Effector CD4-positive, alpha-beta T cell (primary cell): ENCODE data around the gene TJAP1.
"Not testable (repeated sequence)": the region's sequence is repeated elsewhere in the genome, so short reads cannot be mapped to it uniquely, and the experiment has no call there.

Experiments used
- DNase-seq: peaks from one replicate; pipeline ENCODE4 v3.0.0-alpha.2; 2020

The TJAP1 gene

DNA sequence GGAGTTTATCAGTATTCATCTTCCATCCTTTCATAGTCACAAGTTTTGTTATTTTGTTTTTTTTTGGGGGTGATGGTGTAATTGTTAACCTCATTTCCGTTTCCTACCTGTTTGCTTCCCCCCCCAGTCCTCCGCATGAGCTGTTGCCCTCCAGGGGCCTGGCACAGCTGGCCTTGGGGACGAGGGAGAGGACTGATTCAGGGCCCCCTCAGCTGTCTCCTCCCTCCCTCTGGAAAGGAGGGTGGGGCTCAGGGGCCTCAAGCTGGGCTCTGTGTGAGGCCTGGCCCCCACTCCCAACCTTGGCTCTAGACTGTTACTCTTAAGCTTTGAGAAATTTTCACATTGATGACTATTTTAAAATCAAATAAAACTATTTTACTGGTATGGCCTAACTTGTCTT is 28.8 kb downstream of the TJAP1 start:
- DNase-seq, result no peak

DNA sequence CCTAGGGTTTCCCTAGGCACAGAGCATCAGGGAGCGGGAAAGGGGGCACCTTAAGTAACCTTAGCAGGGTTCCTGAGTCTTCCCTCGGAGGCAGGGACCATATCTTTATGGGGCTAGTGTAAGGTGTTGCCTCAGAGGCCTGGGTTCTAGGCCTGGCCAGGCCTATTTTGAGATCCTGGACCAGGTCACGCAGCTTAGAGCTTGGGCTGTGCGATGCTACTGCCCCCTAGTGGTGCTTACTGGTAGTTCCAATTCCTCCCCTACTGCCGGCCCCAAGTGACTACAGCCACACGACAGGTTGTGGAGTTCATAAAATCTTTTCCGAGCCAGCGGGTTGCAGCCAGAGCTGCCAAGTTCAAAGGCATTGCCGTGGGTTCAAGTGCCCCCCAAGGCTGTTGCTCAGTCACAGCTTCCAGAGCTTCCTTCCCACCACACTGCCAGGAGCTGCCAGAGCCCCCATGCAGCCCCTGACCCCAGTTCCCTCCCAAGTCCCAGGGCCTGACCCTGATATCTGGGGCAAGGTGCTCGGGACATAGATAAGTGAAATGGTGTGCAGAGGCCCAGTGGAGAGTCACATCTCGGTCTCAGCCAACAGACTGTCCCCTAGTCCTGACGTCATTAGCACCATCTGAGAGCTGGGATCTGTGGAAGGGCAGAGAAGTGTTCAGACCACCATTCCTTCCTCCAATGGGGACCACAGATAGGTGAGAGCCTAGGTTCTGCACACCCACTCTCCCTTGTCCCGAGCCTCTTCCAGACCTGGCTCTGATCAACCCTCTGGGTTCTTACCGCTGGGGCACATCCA is 29.5 kb downstream of the TJAP1 start:
- DNase-seq, result peak; percentile 71

DNA sequence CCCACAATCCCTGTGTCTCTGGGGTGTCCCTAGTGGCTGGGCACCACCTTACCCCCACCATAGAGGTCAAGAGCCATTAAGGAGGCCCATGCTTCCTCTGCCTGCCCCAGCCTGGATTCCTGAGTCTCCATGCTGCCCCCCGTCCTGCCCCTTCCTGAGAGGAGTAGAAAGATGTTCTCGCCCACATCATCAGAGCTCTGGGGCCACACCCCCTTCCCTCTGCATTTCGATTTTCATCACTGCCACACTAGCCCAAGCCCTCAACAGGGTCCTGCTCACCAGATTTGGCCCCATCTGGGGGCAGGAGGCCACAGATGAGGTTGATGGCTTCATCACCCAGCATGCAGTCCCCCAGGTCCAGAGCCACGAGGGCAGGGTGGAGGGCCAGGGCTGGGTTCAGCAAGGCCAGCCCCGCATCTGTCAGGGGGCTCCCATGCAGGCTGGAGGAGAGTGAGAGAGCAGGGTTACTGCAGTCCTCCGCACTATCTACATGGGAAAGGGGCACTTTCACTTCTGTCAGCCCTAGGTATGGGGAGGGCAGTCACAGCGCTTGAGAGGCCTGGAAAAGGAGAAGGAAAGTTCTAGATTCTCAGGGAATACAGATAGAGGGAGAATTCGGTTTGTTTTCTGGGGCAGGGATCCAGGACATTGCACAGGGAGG is 31.2 kb downstream of the TJAP1 start:
- DNase-seq, result no peak

DNA sequence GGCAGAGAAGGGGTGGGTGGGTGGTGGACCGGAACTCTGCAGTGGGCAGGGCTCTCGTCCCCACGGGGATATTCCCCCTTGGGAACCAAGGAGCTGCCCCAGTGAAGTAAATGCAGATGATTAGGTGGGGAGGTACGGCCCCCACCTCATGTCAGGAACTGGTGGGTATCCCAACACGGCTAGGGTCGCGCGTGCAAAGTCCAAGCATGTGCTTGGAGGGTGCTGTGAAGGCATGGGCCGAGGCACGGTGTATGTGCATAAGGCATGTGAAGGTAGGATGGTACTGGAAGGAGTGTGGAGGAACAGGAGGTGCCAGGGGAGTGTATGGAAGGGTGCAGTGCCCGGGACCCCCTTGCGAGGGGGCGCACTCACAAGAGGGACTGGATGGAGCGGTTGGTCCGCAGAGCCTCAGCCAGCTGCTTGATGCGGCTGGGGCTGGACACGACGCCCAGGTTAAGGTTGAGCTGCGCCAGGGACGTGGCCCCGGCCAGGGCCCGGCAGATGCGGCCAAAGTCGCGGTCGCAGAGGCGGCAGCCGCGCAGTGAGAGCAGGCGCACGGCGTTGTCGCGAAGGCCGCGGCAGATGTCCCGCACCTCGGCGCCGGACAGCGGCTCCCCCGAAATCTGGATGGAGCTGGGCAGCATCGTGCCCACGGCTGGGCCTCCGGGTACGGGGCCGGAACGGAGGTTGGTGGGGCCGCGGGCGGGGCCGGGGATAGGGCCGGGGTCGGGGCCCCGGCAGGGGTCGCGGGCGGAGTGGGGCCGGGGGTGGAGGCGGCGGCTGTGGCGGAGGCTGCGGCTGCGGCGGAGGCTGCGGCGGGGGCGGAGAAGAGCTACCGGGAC is 32.0 kb downstream of the TJAP1 start:
- DNase-seq, result no peak

DNA sequence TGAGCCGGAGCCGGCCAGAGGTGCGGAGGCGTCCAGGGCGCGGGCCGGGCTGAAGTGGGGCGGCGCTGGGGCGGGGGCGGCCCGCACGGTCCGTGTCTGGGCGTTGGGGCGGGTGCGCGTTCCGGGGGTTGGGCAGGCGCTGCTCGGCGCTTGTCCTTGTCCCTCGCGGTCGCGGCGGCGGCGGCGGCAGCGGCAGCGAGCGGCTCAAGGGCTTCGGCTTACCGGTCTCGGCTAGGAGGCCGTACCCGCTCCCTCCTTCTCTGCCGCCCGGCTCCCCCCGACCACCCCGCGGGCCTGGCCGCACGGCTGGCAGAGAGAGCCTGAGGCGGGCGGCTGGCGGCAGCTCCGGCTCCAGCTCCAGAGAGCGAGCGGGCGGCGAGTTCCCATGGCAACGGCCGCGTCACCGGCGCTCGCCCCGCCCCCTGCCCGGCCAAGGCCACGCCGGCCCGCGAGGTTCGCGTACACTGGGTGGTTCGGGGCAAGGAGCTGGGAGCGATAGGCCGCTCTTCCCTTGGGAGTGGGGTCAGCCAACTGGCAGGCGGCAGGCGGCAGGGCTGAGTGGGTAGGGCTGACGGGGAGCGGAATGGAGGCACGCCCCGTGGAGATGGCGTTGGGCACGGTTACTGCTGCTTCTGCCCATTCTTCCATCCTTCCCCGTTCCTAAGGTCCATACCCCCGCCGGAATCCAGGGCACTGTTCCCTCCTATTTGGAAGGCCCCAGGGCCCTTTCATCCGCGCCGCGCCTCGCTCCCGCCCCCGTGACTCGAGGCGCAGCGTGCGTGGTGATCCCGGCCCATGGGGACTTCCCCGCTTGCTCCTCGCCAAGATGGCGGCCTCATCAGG is 32.8 kb downstream of the TJAP1 start, which contains the start of gene LRRC73:
Gene LRRC73 (minus strand): TSS at position 363 of the 843 bp plus-strand sequence. CDS start 561 bp downstream, outside the sequence.
- DNase-seq, result peak; percentile 71

DNA sequence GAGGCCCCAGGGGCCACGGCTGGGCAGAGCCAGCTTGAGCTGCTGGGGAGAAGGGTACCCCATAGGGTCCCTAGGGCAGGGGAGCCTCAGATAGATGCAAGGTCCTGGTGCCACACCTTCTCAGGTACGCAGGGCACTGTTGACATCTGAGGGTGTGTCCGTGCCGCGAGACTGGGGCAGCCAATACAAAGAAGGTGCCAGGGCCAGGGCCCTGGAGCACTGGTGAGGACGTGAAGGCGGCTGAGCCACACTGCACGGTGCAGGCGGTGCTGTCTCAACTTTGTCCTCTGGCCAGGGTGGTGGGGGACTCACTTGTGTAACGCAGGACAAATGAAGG is 33.4 kb downstream of the TJAP1 start:
- no peak for DNase-seq

DNA sequence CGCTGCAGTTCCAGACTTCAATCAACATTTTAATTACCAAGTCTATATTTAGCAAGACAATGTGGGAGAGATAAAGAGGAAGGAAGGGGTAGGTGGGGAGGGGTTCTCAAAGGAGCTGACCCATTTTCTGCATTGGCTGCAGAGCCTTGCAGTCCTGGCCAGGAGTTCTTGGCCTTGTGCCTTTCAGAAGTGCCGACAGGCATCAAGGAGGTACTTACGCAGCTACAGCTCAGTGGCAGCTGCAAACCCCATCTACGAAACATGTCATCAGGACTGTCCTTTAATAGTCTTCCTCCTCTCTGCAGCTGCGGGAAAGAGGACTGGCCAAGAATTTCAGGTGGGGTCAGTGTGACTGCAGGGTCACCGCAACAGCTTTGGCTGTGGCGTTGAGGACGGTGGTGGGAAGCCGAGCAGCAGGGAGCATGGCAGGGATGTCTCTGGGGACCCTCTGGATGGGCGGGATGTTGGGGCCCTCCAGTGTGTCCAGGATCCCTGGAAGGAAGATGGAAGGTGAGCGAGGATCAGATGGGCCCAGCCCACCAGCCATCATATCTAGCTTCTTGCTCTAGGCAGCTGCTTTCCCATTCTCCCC is 34.5 kb downstream of the TJAP1 start:
- DNase-seq, result no peak

DNA sequence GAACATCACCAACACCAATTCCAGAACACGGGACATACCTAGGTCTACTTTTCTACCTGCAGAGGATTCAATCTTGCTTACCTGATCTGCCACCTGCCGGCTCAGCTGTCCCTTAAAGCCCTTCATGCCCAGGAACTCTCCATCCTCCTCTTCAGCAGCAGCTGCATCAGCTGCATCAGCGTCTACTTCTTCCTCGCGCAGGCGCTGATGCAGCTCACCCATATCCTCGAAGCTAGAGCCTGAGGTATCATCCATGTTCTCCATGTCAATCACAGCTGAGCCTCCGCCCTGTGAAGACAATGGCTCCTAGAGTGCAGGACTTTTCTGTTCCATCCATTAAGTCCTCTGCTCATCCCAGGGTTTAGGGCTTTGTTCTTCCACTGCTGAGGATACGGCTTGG is 38.4 kb downstream of the TJAP1 start:
- no peak for DNase-seq

DNA sequence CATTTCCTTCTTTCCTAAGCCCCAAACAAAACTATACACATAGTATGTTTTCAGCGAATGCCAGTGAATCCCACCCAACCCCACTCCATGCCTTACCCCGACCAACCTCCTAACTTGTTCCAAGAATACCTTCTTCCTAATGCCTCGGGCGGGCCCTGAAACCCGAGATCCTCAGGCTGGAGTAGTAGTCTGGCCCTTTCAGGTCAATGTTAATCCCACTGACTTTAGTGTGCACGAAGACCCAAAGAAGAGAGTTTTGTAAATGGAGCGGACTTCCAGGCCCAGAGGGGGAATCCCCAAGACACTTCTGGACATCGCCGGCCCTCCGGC is 39.0 kb downstream of the TJAP1 start:
- no peak for DNase-seq

DNA sequence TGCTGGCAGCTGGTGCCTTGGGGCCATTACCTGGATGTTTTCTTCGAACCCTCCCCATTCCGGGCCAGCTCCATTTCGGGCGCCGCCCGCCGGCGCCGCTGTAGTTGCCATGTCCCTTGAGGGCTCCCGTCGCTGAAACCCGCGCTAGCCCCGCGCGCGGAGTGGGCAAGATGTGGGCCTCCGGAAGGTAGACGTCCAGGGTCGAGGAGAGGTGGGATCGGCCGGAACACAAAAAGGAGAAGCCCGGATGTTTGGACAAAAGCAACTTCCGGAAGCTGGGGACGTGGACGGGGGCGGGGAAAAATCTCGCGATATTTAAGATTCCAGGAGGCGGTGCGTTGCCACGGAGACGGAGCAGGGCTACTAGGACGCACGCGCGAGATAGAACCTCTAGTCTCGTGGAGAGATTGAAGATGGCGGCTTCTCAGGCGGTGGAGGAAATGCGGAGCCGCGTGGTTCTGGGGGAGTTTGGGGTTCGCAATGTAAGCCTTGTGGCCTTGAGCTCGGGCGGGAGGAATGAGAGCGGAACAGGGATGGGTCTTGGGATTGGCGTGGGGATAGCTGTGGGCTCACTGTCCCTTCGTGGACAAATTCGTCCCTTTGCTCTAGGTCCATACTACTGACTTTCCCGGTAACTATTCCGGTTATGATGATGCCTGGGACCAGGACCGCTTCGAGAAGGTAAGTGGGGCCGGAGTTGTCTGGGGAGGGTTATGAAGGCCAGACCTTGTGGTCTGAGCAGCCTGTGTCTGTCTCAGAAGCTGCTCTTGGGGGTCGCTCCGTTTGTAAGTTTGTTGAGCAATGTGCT is 39.5 kb downstream of the TJAP1 start, which contains the start of the genes POLR1C and YIPF3:
Gene POLR1C (plus strand): TSS at position 393 of the 808 bp plus-strand sequence. CDS start 21 bp downstream, at position 414.
Gene YIPF3 (minus strand): TSS at position 230 of the 808 bp plus-strand sequence. CDS start 119 bp downstream, at position 111.
- peak; percentile 96 for DNase-seq

DNA sequence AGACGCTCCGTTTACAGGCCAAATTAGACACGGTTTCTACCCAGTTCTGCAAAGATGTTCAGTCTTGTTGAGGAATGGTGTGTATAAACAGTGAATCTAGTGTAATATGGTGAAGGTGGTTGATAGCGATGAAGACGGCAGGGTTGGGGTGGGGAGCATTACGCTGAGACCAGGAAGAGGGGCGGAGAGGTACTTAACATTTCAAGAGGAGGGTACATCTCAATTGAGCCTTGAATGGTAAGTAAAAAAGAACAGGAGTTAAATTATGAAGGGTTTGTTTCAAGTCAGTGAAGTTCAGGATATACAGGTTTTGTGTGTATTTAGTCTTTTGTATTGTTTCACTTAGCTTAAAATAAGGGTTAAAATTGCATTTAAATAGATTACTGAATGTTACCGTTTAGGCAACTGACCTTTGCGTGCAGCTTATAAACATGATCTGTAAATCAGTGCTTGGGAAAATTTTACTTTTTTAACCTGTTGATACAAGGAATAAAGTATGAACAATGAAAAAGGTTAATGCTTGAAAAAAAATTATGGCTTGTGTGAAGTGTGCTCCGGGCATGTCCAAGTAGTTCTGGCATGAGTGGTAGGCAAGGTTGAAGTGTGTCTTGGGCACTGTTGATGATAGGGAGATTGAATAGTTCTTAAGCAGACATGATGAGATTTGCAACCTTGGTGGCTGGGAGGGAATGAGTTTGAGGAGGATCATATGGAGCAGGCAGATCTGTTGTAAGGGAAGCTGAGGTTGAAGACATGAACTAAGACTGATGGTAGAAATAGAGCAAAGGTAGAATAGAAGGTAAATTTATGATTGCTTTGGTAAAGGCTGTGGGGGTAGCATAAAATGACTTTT is 40.4 kb downstream of the TJAP1 start:
- no peak for DNase-seq

DNA sequence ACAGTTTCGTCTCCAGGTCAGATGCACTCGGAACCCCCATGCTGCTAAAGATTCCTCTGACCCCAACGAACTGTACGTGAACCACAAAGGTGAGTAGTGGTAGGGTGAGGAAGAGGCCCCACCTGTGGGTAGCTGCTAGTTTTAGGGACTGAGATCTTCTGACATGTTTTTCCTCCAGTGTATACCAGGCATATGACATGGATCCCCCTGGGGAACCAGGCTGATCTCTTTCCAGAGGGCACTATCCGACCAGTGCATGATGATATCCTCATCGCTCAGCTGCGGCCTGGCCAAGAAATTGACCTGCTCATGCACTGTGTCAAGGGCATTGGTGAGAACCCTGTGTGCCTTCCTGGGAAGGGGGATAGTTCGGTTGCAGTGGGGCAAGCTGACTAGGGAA is 42.7 kb downstream of the TJAP1 start:
- DNase-seq, result no peak

DNA sequence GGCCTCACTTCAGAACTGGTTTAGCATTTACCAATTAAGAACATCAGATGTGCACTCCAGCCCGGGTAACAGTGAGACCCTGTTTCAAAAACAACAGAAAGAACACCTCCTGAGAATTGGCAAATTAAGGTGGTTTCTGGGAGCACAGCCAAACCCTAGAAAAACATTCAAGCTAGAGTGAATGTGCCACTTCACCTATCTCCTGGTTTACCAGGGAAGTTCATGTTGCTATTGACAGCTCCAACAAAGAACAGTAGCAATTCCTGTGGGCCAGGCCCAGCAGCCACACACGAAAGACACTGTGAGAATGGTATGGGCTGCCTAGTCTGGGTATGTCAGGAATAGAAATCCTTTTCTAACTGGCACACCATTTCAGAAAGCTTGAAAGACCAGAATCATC is 44.5 kb downstream of the TJAP1 start:
- DNase-seq, result no peak

DNA sequence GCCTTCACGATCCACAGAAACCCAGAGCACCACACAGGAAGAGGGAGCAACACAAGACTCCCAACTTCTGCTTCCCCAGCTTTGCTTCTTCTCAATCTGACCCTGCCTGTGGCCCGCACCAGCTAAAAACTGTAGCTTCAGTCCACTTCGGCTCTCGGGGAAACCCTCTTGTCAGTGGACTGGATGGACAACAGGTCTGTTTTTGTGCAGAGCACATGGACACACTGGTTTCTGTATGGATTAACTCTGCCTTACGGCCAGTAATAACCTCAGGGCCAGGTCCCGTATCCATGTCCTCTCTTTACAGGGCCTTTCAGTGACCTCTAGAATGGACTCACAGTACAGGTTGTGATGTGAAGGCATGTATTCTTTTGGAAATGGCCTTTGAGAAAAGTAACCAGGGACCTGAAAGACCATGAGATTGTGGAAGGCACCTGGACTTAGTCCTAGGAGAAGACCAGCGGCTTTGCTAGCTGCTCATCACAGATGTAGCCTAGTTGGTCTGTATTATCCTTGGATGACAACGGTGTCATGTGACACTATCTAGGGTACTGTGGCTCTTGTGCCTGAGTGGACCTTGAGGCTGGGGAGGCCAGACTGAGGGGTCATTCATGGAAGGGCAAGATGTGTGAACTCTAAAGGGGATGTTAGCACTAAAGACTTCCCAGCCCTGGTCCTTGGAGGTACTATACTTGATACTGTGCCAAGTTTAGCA is 45.3 kb downstream of the TJAP1 start:
- no peak for DNase-seq

DNA sequence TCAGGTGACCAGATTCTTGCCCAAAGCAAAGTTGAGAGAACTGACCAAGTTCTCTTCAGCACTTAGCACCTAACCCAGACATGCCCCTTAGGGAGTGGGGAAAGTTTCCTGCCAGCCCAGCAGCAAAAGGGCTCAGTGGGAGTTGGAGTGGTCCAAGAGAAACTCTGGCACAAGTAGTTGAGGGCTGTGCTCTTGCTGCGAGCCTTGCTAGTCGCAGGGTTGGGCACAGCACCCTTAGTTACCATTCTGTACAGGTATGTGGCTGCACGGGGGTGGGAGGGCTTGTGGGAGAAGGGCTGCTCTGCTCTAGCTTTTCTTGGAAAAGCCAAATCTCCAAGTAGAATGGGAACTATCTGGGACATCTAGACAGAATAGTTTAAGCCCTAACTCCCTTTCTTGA is 45.9 kb downstream of the TJAP1 start:
- no peak for DNase-seq

DNA sequence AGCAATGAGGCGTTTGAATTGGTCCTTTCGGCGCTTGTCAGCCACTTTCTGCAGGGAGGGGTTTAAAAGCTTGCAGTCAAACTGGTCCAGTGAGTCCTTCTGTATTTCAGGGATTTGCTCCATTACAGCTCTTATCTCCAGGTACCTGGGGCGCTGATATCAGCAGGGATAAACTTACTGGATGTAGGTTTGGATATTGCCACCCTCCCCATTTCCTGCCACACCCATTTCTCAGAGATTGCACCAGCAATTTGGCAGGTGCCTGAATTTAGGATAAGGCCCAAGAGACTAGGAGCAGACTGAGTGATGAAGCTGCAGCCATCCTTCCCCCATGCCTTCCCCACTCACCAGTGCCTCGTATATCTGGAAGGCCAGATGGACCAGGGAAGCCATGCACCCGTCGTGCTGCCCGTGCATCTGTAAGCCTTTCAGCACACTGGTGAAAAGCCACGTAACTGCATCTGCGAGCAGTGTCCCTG is 47.2 kb downstream of the TJAP1 start:
- DNase-seq, result no peak

DNA sequence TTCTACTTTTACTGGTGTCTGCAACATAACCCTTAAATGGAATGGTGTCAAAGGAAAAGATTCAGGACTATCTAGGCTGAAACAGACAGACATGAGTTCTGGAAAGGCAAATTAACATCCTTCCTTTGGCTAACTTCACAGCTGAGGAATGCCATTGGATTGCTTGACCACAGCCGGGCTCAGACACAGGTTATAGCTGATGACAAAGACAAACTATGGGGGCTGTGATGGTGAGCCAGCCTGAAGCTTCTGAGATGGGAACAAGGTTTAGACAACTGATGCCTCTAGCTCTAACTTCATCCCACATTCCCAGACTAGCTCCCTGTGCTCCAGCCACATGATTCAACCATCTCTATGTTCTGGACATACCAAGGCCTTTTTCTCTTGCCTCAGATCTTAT is 54.8 kb downstream of the TJAP1 start:
- no peak for DNase-seq

DNA sequence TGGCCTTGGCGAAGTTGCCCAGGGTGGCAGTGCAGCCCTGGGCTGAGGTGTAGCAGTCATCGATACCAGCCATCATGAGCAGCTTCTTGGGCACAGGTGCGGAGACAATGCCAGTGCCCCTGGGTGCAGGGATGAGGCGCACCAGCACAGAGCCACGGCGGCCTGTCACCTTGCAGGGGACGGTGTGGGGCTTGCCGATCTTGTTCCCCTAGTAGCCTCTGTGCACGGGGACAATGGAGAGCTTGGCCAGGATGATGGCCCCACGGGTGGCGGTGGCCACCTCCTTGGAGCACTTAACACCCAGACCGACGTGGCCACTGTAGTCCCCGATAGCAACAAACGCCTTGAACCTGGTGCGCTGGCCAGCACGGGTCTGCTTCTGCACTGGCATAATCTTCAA is 61.6 kb downstream of the TJAP1 start:
- DNase-seq, result not testable (repeated sequence)

DNA sequence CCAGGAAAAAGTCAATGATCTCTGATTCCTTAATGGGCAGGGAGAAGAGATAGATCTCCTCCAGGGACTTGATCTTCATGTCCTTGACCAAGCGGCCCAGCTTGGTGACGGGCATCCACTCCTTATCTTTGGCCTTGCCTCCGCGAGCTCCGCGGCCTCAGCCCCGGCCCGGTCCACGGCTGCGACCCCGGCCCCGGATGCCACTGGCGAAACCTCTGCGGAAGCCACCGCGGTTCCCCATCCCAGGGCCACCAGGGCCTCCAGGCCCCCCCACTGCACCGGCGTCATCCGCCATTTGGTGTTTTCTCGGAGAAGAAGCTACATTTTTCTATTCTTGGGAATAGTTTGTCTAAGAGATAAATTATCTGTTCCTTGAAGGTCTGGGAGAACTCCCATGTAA is 62.0 kb downstream of the TJAP1 start:
- DNase-seq, result not testable (repeated sequence)
